Stromal cell of bone marrow (primary cell): Measurements from ENCODE around the gene RHAG.

Experiments used
- DNase-seq: peaks from one replicate; pipeline ENCODE4 v3.0.0-alpha.2; 2012; ENCODE audit warnings: low read depth

The RHAG gene

DNA sequence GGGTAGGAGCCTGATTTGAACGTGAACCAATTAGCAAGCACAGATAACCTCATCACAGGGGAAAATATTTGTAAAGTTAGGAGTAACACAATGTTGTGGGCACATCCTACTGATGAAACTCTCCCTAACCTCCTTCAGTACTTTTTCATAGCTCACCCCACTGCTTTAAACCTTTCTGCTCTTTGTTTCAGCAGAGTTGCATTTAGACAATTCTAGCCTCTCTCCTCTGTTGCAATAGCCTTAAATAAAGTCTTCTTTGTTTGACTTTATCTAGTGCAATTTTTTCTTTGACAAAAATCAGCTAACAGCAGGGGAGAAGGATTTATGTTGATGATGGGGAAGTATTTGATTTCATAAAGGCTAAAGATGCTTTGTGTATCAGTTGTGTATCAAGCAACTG is 72.1 kb downstream of the RHAG start:
- no peak for DNase-seq

DNA sequence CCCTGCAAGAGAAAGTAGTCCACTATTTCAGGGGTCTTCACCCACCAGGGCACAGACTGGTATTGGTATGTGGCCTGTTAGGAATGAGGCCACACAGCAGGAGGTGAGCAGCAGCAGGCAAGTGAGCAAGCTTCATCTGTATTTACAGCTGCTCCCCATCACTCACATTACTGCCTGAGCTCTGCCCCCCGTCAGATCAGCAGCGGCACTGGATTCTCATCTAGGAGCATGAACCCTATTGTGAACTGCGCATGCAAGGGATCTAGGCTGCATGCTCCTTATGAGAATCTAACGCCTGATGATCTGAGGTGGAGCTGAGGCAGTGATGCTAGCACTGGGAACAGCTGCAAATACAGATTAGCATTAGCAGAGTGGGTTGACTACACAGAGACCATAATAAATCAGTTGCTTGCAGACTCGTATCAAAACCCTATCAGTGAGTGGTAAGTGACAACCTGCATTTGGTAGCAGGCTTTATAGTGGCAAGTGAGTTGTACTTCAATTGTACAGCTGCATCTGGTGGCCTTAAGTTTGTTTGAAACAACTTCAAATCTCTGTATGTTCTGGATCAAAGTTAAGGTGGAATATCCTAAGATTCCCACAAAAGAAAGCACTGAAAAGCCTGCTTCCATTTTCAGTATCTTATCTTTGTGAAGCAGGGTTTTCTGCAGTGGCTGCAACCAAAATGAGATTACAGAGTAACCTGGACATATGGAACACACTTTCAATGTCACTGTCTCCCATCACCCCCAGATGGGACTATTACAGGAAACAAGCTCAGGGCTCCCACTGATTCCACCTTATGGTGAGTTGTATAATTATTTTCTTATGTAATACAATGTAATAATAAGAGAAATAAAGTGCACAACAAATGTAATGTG is 73.4 kb downstream of the RHAG start:
- DNase-seq = no peak

DNA sequence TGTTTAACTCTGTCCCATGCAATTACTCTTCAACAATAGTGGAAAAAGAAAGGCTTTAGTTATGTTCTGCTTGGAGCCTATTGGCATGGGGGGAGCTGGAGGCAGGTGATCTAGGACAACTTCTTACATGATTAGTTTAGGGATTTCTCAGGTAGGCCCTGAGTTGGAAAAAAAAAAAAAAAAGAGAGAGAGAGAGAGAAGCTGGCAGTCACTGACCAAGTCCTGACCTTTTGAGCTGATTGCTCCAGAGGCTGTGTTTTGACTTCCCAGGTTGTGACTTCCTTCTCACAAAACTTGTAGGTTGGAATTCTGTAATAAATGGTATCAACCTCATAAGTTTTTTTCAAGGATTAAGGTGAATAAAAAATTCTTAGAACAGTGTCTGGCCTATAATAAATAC is 78.4 kb downstream of the RHAG start:
- DNase-seq = no peak

DNA sequence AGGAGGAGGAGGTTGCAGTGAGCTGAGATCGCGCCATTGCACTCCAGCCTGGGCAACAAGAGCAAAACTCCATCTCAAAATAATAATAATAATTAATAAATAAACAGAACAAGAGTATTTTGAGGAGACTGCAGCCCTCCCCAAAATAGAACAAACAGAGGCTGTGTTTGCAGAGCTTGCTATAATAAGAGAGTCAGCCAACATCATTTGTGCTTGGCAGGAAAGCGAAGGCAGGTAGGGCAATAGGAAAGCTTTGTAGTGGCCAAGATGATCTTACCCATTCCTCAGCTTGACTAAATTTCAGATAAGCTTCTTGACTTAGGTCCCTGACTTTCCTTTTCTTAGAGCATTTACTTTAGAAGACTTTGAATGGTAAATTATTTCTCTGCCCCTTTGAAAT is 79.5 kb downstream of the RHAG start:
- DNase-seq = no peak

DNA sequence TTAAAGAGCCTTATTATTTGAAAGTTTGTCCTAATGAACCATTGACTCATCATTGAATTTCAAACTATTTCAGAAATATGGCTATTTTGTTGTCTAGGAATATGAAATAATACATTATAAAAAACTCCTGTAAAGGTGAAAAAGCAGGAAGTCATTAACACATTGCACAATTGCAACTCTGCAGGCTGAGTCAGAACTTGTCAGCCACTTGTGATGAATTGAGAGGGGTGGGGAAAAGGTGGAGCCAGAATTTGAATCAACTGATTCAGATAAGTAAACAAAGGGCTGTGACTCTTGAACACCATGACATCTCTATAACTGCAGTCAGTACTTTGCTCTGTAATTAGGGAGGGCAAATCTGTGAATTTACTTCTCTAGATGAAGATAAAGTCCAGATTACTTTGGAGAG is 80.2 kb downstream of the RHAG start:
- peak; percentile 23 for DNase-seq

DNA sequence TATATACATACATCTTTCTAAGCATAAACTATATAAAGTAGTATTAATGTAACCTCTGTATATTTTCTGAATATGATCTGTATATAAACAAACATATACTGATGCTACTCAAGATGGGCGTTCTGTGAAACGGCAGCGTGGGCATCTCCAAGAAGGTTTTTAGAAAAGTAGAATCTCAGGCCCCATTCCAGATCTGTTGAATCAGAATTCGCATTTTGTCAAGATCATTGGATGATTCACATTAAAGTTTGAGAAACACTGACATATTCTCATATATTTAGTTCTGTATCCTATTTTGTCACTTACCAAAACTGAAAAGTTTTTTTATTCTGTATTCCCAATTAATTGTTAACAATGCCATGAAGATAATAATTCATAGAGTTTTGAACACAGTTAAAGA is 80.7 kb downstream of the RHAG start:
- no peak for DNase-seq
